ENCODE results near the gene SERPINB5.

- TF ChIP-seq CEBPB (IDR thresholded peaks at IDR 0.05), result no peak
- TF ChIP-seq POLR2A (IDR thresholded peaks at IDR 0.05; ENCODE audit: low read length), result no peak
- TF ChIP-seq CHD2 (IDR thresholded peaks at IDR 0.05; ENCODE audit: low read length, partially characterized antibody), result no peak
- no peak for TF ChIP-seq CTCF (IDR thresholded peaks at IDR 0.05)
- TF ChIP-seq KDM1A (IDR thresholded peaks at IDR 0.05; ENCODE audit: low read depth), result no peak
- TF ChIP-seq PBX3 (IDR thresholded peaks at IDR 0.05), result no peak
- TF ChIP-seq NFE2L2 (conservative IDR thresholded peaks at IDR 0.05; ENCODE audit: low read length), result no peak
- no peak for TF ChIP-seq EP300 (IDR thresholded peaks at IDR 0.05)
- no peak for TF ChIP-seq MAX (IDR thresholded peaks at IDR 0.05)
- TF ChIP-seq FOSL2 (IDR thresholded peaks at IDR 0.05), result no peak
- TF ChIP-seq FOSL2 (CRISPR knock-in tag; IDR thresholded peaks at IDR 0.05), result no peak
- no peak for TF ChIP-seq NR3C1 (IDR thresholded peaks at IDR 0.05)
Observed at GRCh38 chr18:63508596-63508995, 31.8 kb downstream of the SERPINB5 start.

Data from A549 (cell line).